KOPT-K1 (cell line): Measurements from ENCODE around the gene BEGAIN.

Experiments used
- H3K27ac ChIP-seq: fragments of 200-600 bp; sonication (generic); 2 replicates; pipeline ENCODE4 v1.5.1; 2016; ENCODE audit warnings: antibody characterized with exemption, mild to moderate bottlenecking, low read depth, low read length; ENCODE audit not compliant: poor library complexity, severe bottlenecking
- H3K36me3 ChIP-seq: fragments of 200-600 bp; sonication (generic); 2 replicates; pipeline ENCODE4 v1.5.1; 2017; ENCODE audit warnings: antibody characterized with exemption, mild to moderate bottlenecking, low read length, moderate library complexity; ENCODE audit not compliant: insufficient read depth
- H3K9me3 ChIP-seq: fragments of 200-600 bp; sonication (generic); 2 replicates; pipeline ENCODE4 v1.5.1; 2017; ENCODE audit warnings: antibody characterized with exemption, low read length, mild to moderate bottlenecking; ENCODE audit not compliant: insufficient read depth, poor library complexity, severe bottlenecking

Gene BEGAIN

GRCh38 chr14:100584056-100585031, 2.9 kb downstream of the BEGAIN start:
- Histone ChIP-seq H3K36me3 (no peaks in the 10 kb centered on the region), H3K27ac (no peak overlapping the region), H3K9me3 (no peaks in the 10 kb centered on the region)

- no peaks in the 10 kb centered on the region for H3K9me3 ChIP-seq
- no peaks in the 10 kb centered on the region for H3K36me3 ChIP-seq
- no peak overlapping the region for H3K27ac ChIP-seq
These were observed 4.0 kb downstream of the BEGAIN start for GRCh38 chr14:100583245-100583644.

- no peak overlapping the region for H3K27ac ChIP-seq
- no peaks in the 10 kb centered on the region for H3K9me3 ChIP-seq
- no peaks in the 10 kb centered on the region for H3K36me3 ChIP-seq
These were observed 4.6 kb downstream of the BEGAIN start for GRCh38 chr14:100582496-100583165.

- H3K9me3 ChIP-seq = no peaks in the 10 kb centered on the region
- no peaks in the 10 kb centered on the region for H3K36me3 ChIP-seq
- H3K27ac ChIP-seq = no peak overlapping the region
These were observed 5.7 kb downstream of the BEGAIN start for GRCh38 chr14:100581228-100582145.

GRCh38 chr14:100580316-100581227, 6.6 kb downstream of the BEGAIN start:
- no peaks in the 10 kb centered on the region for H3K36me3 ChIP-seq
- H3K9me3 ChIP-seq = no peaks in the 10 kb centered on the region
- no peak overlapping the region for H3K27ac ChIP-seq

GRCh38 chr14:100578552-100578951, 8.7 kb downstream of the BEGAIN start:
- no peak overlapping the region for H3K27ac ChIP-seq

GRCh38 chr14:100577986-100578431, 9.2 kb downstream of the BEGAIN start:
- no peak overlapping the region for H3K27ac ChIP-seq
- no peaks in the 10 kb centered on the region for H3K9me3 ChIP-seq
- H3K36me3 ChIP-seq = no peaks in the 10 kb centered on the region

More at GRCh38 chr14:100578552-100578951, 8.7 kb downstream of the BEGAIN start:
- Histone ChIP-seq H3K36me3 (no peaks in the 10 kb centered on the region), H3K9me3 (no peaks in the 10 kb centered on the region)

- Histone ChIP-seq H3K27ac (no peak overlapping the region), H3K9me3 (no peaks in the 10 kb centered on the region), H3K36me3 (no peaks in the 10 kb centered on the region)
These were observed 9.8 kb downstream of the BEGAIN start for GRCh38 chr14:100577321-100577985.

- H3K9me3 ChIP-seq = no peaks in the 10 kb centered on the region
These were observed 10.8 kb downstream of the BEGAIN start for GRCh38 chr14:100576091-100577085.

GRCh38 chr14:100575266-100575995, 11.8 kb downstream of the BEGAIN start:
- Histone ChIP-seq H3K36me3 (no peaks in the 10 kb centered on the region), H3K27ac (no peak overlapping the region)

More at GRCh38 chr14:100576091-100577085, 10.8 kb downstream of the BEGAIN start:
- no peaks in the 10 kb centered on the region for H3K36me3 ChIP-seq
- no peak overlapping the region for H3K27ac ChIP-seq

GRCh38 chr14:100574642-100575031, 12.6 kb downstream of the BEGAIN start:
- Histone ChIP-seq H3K9me3 (no peaks in the 10 kb centered on the region), H3K27ac (no peak overlapping the region), H3K36me3 (no peaks in the 10 kb centered on the region)

More at GRCh38 chr14:100575266-100575995, 11.8 kb downstream of the BEGAIN start:
- H3K9me3 ChIP-seq = no peaks in the 10 kb centered on the region
